Uterus (tissue), 2 donors: ENCODE data around the gene RPS6KA1.

ENCODE experiments used
- POLR2A ChIP-seq, 2 donors: fragments of 450-650 bp; IDR thresholded peaks; one replicate each; pipeline ENCODE4 v1.6.1; 2016; ENCODE audit warnings: antibody characterized with exemption in 2 of 2, mild to moderate bottlenecking in 1 of 2, moderate library complexity in 1 of 2
- TF ChIP-seq, protein P1 (sequence below), 4 experiments: fragments of 200-600 bp in 2 of 4; fragments of 450-650 bp in 2 of 4; sonication (generic) in 2 of 4; IDR thresholded peaks; one replicate each; pipeline ENCODE4 v1.5.1; 2016 to 2019; ENCODE audit warnings: antibody characterized with exemption in 4 of 4, mild to moderate bottlenecking in 2 of 4, moderate library complexity in 1 of 4

GRCh38 chr1:26516987-26517765 lies 12.4 kb upstream of the RPS6KA1 start:
- TF ChIP-seq, protein P1, sequence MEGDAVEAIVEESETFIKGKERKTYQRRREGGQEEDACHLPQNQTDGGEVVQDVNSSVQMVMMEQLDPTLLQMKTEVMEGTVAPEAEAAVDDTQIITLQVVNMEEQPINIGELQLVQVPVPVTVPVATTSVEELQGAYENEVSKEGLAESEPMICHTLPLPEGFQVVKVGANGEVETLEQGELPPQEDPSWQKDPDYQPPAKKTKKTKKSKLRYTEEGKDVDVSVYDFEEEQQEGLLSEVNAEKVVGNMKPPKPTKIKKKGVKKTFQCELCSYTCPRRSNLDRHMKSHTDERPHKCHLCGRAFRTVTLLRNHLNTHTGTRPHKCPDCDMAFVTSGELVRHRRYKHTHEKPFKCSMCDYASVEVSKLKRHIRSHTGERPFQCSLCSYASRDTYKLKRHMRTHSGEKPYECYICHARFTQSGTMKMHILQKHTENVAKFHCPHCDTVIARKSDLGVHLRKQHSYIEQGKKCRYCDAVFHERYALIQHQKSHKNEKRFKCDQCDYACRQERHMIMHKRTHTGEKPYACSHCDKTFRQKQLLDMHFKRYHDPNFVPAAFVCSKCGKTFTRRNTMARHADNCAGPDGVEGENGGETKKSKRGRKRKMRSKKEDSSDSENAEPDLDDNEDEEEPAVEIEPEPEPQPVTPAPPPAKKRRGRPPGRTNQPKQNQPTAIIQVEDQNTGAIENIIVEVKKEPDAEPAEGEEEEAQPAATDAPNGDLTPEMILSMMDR (IDR thresholded peaks at IDR 0.05), result no peak
- TF ChIP-seq POLR2A (IDR thresholded peaks at IDR 0.05), result no peak
